SH-SY5Y (cell line): ENCODE measurements around the gene MTA1.

Source experiments
- GATA2 ChIP-seq: IDR thresholded peaks from 2 replicates; pipeline ENCODE4 v1.6.1; 2011; ENCODE audit warnings: mild to moderate bottlenecking, low read depth, low read length
- GATA3 ChIP-seq: IDR thresholded peaks from 2 replicates; pipeline ENCODE4 v1.6.1; 2011; ENCODE audit warnings: low read depth, mild to moderate bottlenecking, low read length, moderate library complexity

DNA sequence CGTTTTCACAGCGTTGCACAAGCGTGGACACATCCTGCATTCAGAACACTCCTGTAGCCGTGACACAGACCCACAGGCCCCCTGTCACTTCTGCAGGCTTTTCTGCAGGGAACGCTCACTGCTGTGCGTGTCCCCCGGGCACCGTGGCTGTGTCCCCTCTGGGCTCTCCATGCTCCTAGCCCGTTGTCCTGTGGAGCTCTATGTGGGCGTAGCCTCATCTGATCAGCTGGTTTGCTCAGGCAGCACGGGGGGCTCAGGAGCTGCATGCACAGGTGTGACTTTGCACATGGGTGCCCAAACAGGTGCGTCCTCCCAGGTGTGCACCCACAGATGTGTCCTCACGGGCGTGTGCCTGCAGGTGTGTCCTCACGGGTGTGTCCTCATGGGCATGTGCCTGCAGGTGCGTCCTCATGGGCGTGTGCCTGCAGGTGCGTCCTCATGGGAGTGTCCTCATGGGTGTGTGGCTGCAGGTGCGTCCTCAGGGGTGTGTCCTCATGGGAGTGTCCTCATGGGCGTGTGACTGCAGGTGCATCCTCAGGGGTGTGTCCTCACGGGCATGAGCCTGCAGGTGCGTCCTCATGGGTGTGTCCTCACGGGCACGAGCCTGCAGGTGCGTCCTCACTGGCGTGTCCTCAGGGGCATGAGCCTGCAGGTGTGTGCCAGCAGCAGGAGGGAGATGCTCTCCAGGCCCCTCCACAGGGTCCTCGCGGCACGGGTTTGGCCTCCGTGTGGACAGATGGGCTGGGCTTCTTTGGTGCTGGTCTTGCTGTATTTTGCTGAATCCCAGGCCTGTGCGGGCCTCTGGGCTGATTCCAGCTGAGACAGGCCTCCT, 17.5 kb downstream of the MTA1 start:
- TF ChIP-seq GATA3 (no peak), GATA2 (no peak)
